HG03439 (cell line): ENCODE data around the gene TNFRSF1B.
A peak's percentile ranks its signal among the peaks of the same experiment; 100 is the strongest.
"Not testable (repeated sequence)": the region's sequence is repeated elsewhere in the genome, so short reads cannot be mapped to it uniquely, and the experiment has no call there.

Source experiments
- ATAC-seq: cut with Tn5 transposase; IDR thresholded peaks from one replicate; pipeline ENCODE4 v1.9.1; 2021; ENCODE audit warnings: mild to moderate bottlenecking, moderate library complexity; ENCODE audit not compliant: unreplicated experiment

Gene TNFRSF1B

DNA sequence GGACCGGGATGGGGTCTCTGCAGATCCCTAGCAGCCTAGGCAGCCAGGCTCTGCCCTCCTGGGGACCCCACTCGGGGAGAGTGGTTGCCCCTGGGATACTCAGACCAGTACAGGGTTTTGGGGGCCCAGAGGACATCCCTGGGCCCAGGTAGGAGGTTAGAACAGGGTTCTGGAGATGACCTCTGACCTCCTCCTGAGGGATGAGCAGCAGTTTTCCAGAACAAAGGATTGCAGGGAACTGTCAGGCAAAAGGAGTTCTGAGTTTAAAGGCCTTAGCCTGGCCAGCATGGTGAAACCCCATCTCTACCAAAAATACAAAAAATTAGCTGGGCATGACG, 42.7 kb downstream of the TNFRSF1B start:
- ATAC-seq, result no peak

DNA sequence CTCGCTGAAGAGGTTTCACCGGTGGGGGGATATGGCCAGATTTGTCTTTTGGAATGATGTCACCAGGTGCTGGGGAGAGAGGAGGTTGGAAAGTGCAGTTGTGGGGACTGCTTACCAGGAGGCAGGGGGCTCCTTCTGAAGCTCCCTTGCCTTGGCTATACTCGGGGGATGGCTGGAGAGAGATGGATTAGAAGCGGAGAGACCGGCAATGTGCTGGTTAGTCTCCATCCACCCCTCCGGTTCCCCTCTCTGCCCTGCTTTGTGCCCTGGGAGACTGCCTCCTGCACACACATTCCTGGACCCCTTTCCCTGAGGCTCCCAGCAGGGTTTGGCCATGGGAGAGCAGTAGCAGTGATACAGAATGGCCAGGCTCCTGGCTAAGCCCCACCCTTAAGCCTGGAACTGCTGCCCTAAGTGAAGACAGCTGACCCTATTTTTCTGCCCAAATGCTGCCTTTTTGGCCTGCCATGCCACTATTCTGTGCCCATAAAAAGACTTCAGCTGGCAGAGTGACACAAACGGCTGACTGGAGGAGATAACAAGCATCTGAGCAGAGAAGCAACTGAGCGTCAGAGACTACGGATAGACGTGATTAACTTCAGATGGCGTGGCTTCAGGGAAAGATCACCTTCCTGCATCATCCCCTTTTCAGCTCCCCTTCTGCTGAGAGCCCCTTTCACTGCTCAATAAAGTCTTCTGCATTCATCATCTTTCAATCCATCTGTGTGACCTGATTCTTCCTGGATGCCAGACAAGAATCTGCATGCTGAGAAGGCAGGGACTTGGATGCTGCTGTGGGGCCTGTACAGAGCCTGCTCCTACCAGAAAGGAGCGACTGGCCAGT, 48.5 kb downstream of the TNFRSF1B start:
- no peak for ATAC-seq

GRCh38 chr1:12219800-12220199, 53.0 kb downstream of the TNFRSF1B start:
- ATAC-seq, result no peak

GRCh38 chr1:12220890-12221289, 54.1 kb downstream of the TNFRSF1B start:
- no peak for ATAC-seq

GRCh38 chr1:12222700-12223099, 55.9 kb downstream of the TNFRSF1B start:
- ATAC-seq, result not testable (repeated sequence)

DNA sequence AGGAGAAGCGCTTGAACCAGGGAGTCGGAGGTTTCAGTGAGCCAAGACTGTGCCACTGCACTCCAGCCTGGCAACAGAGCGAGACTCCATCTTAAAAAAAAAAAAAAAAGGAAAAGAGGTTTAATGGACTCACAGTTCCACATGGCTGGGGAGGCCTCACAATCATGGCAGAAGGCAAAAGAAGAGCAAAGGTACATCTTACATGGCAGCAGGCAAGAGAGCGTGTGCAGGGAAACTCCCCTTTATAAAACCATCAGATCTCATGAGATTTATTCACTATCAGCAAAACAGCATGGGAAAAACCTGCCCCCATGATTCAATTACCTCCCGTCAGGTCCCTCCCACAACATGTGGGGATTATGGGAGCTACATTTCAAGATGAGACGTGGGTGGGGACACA, 57.3 kb downstream of the TNFRSF1B start:
- not testable (repeated sequence) for ATAC-seq

GRCh38 chr1:12228979-12229378, 62.2 kb downstream of the TNFRSF1B start:
- no peak for ATAC-seq

DNA sequence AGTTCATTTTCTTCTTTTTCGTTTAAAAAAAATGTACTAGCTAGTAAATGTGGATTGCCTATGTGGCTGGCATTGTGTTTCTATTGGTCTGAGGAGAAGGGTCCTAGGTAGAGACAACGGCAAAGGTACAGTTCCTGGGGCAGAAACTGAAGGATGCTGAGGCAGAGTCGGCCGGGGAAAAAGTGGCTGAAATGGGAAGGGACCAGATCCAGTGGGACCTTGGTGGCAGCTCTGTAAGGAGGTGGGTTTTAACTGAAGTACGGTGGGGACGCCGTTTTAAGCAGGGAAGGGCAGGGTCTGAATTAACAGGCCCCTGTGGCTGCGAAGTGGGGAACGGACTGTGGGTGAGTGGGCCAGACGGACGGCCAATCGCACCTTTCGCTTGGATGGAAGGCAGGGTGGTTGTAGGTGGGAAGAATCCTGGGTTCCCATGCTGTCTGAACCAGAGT, 62.6 kb downstream of the TNFRSF1B start:
- no peak for ATAC-seq

DNA sequence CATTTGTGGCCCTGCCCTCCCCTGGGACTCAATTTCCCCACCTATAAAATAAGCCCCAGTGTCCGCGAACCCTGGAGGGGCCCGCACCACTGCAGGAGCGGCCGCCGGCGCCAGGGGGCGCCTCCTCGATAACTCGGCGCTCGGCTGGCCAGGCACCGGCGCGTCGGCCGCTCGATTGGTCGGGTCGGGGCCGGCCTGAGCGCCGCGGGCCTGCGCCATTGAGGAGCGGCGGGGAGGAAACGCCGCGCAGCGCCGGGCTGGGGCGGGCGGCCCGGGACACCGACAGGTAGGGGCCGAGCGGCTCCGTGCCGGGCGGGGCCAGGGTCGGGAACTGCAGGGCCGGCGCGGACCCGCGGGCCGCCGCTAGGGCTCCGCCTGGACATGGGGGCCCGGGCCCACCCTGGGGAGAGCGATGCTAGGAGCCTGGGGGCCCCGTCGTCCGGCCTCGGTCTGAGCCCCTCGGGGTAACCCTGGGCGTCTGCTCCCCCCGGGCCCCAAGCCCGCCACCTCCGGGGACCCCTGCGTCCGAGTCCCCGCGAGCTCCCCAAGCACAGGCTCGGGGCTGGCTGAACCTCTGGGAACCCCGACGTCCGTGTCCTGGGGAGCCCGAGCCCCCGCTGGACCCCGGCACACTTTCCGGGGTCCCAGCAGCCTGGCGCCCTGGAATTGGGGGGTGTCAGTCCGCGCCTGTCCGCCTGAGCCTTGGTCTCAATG, 63.2 kb downstream of the TNFRSF1B start, which contains the start of gene VPS13D:
TSS of gene VPS13D (plus strand) at position 196 of the 714 bp plus-strand sequence. CDS start 4,237 bp downstream, outside the sequence.
- ATAC-seq, result peak; percentile 76

- no peak for ATAC-seq
Measured at GRCh38 chr1:12230549-12231275, 63.9 kb downstream of the TNFRSF1B start.

DNA sequence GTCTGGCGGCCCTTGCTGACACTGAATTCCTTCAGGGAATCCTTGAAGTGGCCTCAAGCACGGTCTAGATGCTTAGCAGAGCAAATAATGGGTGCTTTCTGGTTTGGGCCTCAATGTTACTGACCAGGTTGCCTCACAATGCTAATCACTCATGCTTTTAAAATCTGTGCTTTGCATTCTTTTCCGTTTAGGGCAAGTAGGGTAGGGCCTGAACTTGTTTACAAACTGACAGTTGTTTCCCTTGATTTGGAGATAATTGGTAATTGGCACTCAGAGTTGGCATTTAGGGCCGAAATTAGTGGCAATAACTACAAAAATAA, 64.4 kb downstream of the TNFRSF1B start:
- ATAC-seq, result no peak

DNA sequence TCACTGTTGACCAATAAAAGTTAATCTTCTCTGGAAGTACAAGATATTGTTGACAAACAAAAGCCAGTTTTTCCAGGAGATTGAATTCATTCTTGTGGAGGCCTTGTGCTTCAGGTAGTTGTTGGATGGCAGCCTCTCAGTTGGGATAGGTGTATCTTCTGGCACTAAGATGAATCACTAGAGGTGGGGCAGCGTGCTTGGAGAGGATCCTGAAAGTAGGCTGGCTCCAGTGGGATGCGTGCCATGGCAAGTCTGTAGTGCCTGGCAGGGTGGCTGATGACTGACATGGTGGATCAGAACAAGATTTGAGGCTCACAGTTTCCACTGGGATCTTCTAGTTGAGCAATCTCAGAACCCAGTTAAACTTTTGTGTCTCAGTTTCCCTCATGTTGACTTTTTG, 65.4 kb downstream of the TNFRSF1B start:
- ATAC-seq, result no peak

GRCh38 chr1:12244078-12244477, 77.3 kb downstream of the TNFRSF1B start:
- no peak for ATAC-seq

GRCh38 chr1:12244585-12244984, 77.8 kb downstream of the TNFRSF1B start:
- ATAC-seq, result no peak

- ATAC-seq, result no peak
Measured at GRCh38 chr1:12245116-12245515, 78.3 kb downstream of the TNFRSF1B start.

DNA sequence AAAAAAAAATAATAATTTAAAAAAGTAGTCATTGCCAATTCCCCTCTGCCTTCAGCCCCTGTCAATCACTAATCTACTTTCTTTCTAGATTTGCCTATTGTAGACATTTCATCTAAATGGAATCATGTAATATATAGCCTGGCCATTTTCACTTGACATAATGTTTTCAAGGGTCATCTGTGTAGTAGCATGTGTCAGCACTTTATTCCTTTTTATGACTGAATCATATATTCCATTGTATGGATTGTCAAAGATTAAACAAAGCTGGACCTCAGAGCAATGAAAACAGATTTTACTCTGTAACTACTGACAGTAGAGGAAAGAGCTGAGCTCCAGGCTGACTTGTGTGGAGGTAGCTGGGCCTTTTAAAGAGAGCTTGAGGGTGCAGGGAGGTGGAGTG, 78.9 kb downstream of the TNFRSF1B start:
- ATAC-seq, result no peak

GRCh38 chr1:12246584-12246983, 79.8 kb downstream of the TNFRSF1B start:
- no peak for ATAC-seq

DNA sequence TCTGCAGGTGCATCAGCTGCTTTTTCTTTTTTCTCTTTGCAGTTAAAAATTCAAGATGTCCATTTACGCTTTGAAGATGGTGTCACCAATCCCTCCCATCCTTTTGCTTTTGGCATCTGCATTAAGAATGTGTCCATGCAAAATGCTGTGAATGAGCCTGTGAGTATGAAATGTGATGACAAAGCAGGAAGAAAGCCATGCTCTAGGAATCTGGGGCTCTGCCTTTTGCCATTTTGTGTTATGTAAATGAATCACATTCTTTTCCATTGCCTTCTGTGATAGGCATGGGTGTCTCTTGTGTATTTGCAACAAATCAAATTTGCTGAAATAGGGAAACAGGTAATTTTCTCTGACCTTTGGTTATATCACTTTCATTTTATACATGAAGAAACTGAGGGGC, 82.4 kb downstream of the TNFRSF1B start:
- ATAC-seq, result no peak

DNA sequence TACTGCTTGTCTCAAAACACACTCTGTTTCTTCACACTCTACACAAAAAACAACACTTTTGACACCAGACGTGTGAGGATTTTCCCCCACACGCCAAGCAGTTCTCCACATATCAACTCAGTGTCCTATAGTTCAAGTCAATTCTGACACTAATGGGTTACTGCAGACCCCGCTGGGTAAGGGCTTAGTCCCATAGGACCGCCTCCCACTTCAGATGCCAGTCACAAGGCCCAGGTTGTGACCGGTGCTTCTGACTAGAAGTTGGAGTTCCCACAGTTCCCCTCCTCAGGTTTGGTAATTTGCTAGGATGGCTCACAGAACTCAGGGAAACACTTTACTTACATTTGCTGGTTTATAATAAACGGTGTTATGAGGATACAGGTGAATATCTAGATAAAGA, 83.0 kb downstream of the TNFRSF1B start:
- ATAC-seq, result no peak

DNA sequence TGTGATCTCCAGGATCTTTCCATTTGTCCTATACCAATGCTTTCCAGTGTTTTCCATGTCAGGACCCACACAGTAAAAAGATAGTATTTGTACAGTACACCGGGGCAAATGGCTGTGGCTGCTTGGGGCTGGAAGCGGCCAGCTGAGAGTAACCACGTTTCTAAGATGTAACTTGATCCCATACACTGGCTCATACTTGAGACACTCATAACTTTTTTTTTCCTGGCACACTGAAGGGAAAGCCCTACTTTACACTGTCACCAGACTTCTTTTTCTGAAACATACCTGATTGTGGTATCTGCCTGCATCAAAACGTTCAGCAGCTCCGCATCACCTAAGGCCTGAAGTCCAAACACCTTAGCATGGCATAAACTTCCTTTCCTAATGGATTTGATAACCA, 84.7 kb downstream of the TNFRSF1B start:
- ATAC-seq, result no peak

DNA sequence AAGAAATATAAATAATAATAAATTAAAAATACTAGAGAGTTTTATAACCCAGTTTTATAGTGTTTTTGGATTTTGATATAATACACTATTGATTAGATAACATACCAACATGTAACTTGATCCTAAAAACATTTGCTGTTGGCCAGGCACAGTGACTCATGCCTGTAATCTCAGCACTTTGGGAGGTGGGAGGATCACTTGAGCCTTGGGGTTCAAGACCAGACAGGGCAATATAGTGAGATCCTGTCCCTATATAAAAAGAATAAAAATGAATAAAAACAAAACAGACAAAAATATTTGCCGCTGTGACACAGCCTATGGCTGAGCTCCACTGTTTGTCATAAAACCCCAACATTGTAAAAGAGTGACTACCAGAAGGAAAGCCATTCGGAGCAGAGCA, 89.1 kb downstream of the TNFRSF1B start:
- ATAC-seq, result no peak

- no peak for ATAC-seq
Measured at GRCh38 chr1:12258272-12258671, 91.5 kb downstream of the TNFRSF1B start.
